H1 (cell line): ENCODE results near the gene GHRL.

Source experiments
- CTCF ChIP-seq, 3 experiments: IDR thresholded peaks; 1 replicate in 2 of 3; 2 replicates in 1 of 3; pipeline versions ENCODE4 v1.5.1 to v1.6.1; 2011; ENCODE audit warnings: low read length in 3 of 3, mild to moderate bottlenecking in 3 of 3, inconsistent platforms in 2 of 3, low read depth in 1 of 3, moderate library complexity in 1 of 3; ENCODE audit not compliant: insufficient read depth in 1 of 3; ENCODE audit errors: control extremely low read depth in 1 of 3
- GABPA ChIP-seq: IDR thresholded peaks from 2 replicates; pipeline ENCODE4 v1.6.1; 2011; ENCODE audit warnings: mild to moderate bottlenecking, low read length, moderate library complexity, borderline replicate concordance; ENCODE audit not compliant: insufficient read depth
- JUND ChIP-seq: IDR thresholded peaks from 2 replicates; pipeline ENCODE4 v1.6.1; 2011; ENCODE audit warnings: mild to moderate bottlenecking, improper control_type of control experiment, low read length
- NANOG ChIP-seq: IDR thresholded peaks from 2 replicates; pipeline ENCODE4 v1.6.1; 2011; ENCODE audit warnings: low read length, low read depth, mild to moderate bottlenecking, inconsistent platforms; ENCODE audit not compliant: insufficient read depth, poor library complexity, severe bottlenecking
- POLR2A ChIP-seq, 2 experiments: IDR thresholded peaks; 1 replicate in 1 of 2; 2 replicates in 1 of 2; pipeline ENCODE4 v1.6.1; 2011; ENCODE audit warnings: low read depth in 2 of 2, low read length in 2 of 2, mild to moderate bottlenecking in 2 of 2; ENCODE audit errors: control extremely low read depth in 1 of 2
- RAD21 ChIP-seq, 2 experiments: IDR thresholded peaks in 1 of 2; conservative IDR thresholded peaks in 1 of 2; 2 replicates each; pipeline ENCODE4 v1.6.1; 2011; ENCODE audit warnings: low read depth in 2 of 2, low read length in 2 of 2, improper control_type of control experiment in 1 of 2, inconsistent platforms in 1 of 2, mild to moderate bottlenecking in 1 of 2, moderate library complexity in 1 of 2

GRCh38 chr3:10247679-10248183 is 45.0 kb downstream of the GHRL start:
- TF ChIP-seq RAD21 (IDR thresholded peaks at IDR 0.05 in 1 of 2, conservative IDR thresholded peaks at IDR 0.05 in 1 of 2; ENCODE audit: low read depth in 2 of 2, low read length in 2 of 2), result no peak
- no peak for TF ChIP-seq CTCF (IDR thresholded peaks at IDR 0.05; ENCODE audit: control extremely low read depth in 1 of 3, insufficient read depth in 1 of 3, low read depth in 1 of 3, low read length in 3 of 3)
- no peak for TF ChIP-seq JUND
- no peak for TF ChIP-seq NANOG
- TF ChIP-seq GABPA, result no peak
- TF ChIP-seq POLR2A (IDR thresholded peaks at IDR 0.05; ENCODE audit: control extremely low read depth in 1 of 2, low read depth in 2 of 2, low read length in 2 of 2), result no peak
